Vagina (tissue), 2 donors: ENCODE measurements around the gene DICER1.

Experiments used
- POLR2A ChIP-seq, 2 donors: fragments of 450-650 bp; IDR thresholded peaks; one replicate each; pipeline ENCODE4 v1.6.1; 2017; ENCODE audit warnings: antibody characterized with exemption in 2 of 2, mild to moderate bottlenecking in 2 of 2, moderate library complexity in 2 of 2
- POLR2AphosphoS5 ChIP-seq, 2 donors: sonication (generic); formaldehyde crosslinking; IDR thresholded peaks; one replicate each; pipeline ENCODE4 v1.9.0; 2017; ENCODE audit warnings: antibody characterized with exemption in 2 of 2, mild to moderate bottlenecking in 2 of 2, low read depth in 1 of 2; ENCODE audit not compliant: insufficient read depth in 1 of 2
- TF ChIP-seq, protein P1 (sequence below), 3 experiments: fragments of 450-650 bp in 2 of 3; fragments of 200-600 bp in 1 of 3; sonication (generic) in 1 of 3; IDR thresholded peaks; one replicate each; pipeline ENCODE4 v1.5.1; 2017 to 2019; ENCODE audit warnings: antibody characterized with exemption in 3 of 3, mild to moderate bottlenecking in 2 of 3, moderate library complexity in 2 of 3

DNA sequence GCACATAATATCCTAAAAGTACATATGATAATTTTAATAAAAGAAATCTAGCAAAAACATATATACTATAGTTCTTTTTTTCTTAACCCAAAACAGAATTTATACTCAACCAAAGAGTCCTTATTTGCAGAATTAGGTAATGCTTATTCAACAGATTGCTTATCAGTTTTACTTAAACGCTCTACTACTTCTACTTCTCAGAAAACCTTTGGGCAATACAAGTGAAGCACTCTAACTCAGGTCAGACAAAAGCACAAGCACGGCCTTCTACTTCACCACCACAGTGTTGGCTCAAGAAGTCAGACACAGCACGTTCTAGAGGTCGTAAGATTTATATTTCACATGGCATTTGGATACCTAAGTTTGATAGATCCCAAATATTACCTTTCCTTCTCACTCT lies 29.2 kb downstream of the DICER1 start:
- TF ChIP-seq POLR2A (IDR thresholded peaks at IDR 0.05) (no peak), POLR2AphosphoS5 (IDR thresholded peaks at IDR 0.05; ENCODE audit: insufficient read depth in 1 of 2, low read depth in 1 of 2) (no peak)
- TF ChIP-seq, protein P1, sequence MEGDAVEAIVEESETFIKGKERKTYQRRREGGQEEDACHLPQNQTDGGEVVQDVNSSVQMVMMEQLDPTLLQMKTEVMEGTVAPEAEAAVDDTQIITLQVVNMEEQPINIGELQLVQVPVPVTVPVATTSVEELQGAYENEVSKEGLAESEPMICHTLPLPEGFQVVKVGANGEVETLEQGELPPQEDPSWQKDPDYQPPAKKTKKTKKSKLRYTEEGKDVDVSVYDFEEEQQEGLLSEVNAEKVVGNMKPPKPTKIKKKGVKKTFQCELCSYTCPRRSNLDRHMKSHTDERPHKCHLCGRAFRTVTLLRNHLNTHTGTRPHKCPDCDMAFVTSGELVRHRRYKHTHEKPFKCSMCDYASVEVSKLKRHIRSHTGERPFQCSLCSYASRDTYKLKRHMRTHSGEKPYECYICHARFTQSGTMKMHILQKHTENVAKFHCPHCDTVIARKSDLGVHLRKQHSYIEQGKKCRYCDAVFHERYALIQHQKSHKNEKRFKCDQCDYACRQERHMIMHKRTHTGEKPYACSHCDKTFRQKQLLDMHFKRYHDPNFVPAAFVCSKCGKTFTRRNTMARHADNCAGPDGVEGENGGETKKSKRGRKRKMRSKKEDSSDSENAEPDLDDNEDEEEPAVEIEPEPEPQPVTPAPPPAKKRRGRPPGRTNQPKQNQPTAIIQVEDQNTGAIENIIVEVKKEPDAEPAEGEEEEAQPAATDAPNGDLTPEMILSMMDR (IDR thresholded peaks at IDR 0.05), result no peak
